ENCODE data around the gene TCOF1.

TCOF1 gene

DNA sequence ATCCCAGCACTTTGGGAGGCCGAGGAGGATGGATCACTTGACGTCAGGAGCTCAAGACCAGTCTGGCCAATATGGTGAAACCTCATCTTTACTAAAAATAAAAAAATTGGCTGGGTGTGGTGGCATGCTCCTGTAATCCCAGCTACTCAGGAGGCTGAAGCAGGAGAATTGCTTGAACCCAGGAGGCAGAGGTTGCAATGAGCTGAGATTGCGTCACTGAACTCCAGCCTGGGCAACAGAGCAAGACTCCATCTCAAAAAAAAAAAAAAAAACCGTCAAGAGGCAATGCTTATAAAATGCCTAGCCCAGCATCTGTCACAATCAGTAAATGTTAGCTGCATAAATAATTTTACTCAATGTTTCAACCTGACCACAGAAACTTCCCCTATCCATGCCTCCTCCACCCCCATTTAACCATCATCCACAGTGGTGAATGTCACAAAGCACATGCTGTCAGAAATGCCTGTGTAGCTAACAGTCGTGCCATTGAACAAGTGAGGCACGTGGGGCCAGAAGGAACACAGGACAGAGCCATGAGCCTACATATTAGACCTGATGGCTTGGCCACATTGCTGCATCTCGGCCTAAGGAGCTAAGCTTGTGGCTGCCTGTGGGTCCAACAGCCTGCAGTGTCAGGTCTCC is 16.8 kb upstream of the TCOF1 start:
- TF ChIP-seq, protein P1, sequence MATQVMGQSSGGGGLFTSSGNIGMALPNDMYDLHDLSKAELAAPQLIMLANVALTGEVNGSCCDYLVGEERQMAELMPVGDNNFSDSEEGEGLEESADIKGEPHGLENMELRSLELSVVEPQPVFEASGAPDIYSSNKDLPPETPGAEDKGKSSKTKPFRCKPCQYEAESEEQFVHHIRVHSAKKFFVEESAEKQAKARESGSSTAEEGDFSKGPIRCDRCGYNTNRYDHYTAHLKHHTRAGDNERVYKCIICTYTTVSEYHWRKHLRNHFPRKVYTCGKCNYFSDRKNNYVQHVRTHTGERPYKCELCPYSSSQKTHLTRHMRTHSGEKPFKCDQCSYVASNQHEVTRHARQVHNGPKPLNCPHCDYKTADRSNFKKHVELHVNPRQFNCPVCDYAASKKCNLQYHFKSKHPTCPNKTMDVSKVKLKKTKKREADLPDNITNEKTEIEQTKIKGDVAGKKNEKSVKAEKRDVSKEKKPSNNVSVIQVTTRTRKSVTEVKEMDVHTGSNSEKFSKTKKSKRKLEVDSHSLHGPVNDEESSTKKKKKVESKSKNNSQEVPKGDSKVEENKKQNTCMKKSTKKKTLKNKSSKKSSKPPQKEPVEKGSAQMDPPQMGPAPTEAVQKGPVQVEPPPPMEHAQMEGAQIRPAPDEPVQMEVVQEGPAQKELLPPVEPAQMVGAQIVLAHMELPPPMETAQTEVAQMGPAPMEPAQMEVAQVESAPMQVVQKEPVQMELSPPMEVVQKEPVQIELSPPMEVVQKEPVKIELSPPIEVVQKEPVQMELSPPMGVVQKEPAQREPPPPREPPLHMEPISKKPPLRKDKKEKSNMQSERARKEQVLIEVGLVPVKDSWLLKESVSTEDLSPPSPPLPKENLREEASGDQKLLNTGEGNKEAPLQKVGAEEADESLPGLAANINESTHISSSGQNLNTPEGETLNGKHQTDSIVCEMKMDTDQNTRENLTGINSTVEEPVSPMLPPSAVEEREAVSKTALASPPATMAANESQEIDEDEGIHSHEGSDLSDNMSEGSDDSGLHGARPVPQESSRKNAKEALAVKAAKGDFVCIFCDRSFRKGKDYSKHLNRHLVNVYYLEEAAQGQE (IDR thresholded peaks at IDR 0.05; ENCODE audit: low read depth) = no peak
- TF ChIP-seq FOXM1 (IDR thresholded peaks at IDR 0.05; ENCODE audit: borderline replicate concordance, low read depth) (no peak), MAX (IDR thresholded peaks at IDR 0.05) (no peak), NFIC (IDR thresholded peaks at IDR 0.05) (no peak), TEAD4 (IDR thresholded peaks at IDR 0.05) (no peak), RAD21 (IDR thresholded peaks at IDR 0.05; ENCODE audit: low read depth) (no peak), EGR1 (IDR thresholded peaks at IDR 0.05) (no peak)

GRCh38 chr5:150341331-150341730 is 16.2 kb upstream of the TCOF1 start:
- no peak for TF ChIP-seq RAD21 (IDR thresholded peaks at IDR 0.05; ENCODE audit: low read depth)
- no peak for TF ChIP-seq MAX (IDR thresholded peaks at IDR 0.05)
- no peak for TF ChIP-seq TCF12 (IDR thresholded peaks at IDR 0.05; ENCODE audit: low read depth)
- no peak for TF ChIP-seq TEAD4 (IDR thresholded peaks at IDR 0.05)
- TF ChIP-seq CREB1 (IDR thresholded peaks at IDR 0.05; ENCODE audit: low read depth) = no peak
- TF ChIP-seq CEBPB (IDR thresholded peaks at IDR 0.05) = no peak
- no peak for TF ChIP-seq ZBTB7A (IDR thresholded peaks at IDR 0.05; ENCODE audit: low read depth)

DNA sequence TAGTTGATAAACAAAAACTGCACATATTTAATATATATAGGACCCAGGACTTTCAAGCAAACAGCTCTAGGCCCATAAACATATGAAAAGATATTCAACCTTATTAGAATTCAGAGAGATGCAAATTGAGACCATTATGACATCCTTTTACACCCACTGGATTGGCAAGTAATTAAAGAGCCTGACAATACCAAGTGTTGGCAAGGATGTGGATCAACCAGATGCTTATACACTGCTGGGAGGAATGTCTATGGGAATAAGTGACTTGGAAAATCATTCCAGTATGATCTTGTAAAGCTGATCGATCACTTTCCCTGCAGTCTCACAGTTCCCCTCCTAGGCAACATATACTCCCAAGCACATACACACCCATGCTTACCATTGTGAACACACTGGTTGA is 15.5 kb upstream of the TCOF1 start:
- TF ChIP-seq TEAD4 (IDR thresholded peaks at IDR 0.05) = no peak
- no peak for TF ChIP-seq EGR1 (IDR thresholded peaks at IDR 0.05)
- TF ChIP-seq EP300 (IDR thresholded peaks at IDR 0.05; ENCODE audit: borderline replicate concordance) = no peak
- TF ChIP-seq TAF1 (IDR thresholded peaks at IDR 0.05; ENCODE audit: low read depth) = no peak
- TF ChIP-seq, protein P1 (IDR thresholded peaks at IDR 0.05; ENCODE audit: low read depth) = no peak

GRCh38 chr5:150342583-150342982 is 14.9 kb upstream of the TCOF1 start:
- TF ChIP-seq RAD21 (IDR thresholded peaks at IDR 0.05; ENCODE audit: low read depth) = no peak
- TF ChIP-seq YY1 (IDR thresholded peaks at IDR 0.05; ENCODE audit: low read depth) = no peak
- TF ChIP-seq ZBTB7A (IDR thresholded peaks at IDR 0.05; ENCODE audit: low read depth) = no peak
- TF ChIP-seq EP300 (IDR thresholded peaks at IDR 0.05; ENCODE audit: borderline replicate concordance) = no peak
- TF ChIP-seq CREB1 (IDR thresholded peaks at IDR 0.05; ENCODE audit: low read depth) = no peak
- TF ChIP-seq MAX (IDR thresholded peaks at IDR 0.05) = no peak
- TF ChIP-seq FOXM1 (IDR thresholded peaks at IDR 0.05; ENCODE audit: borderline replicate concordance, low read depth) = no peak
- TF ChIP-seq, protein P1 (IDR thresholded peaks at IDR 0.05; ENCODE audit: low read depth) = no peak
- TF ChIP-seq TCF12 (IDR thresholded peaks at IDR 0.05; ENCODE audit: low read depth) = no peak
- no peak for TF ChIP-seq EGR1 (IDR thresholded peaks at IDR 0.05)
- no peak for TF ChIP-seq TEAD4 (IDR thresholded peaks at IDR 0.05)
- no peak for TF ChIP-seq TAF1 (IDR thresholded peaks at IDR 0.05; ENCODE audit: low read depth)
- no peak for TF ChIP-seq CEBPB (IDR thresholded peaks at IDR 0.05)

- TF ChIP-seq YY1 (IDR thresholded peaks at IDR 0.05; ENCODE audit: low read depth) (no peak), NFIC (IDR thresholded peaks at IDR 0.05) (no peak), RAD21 (IDR thresholded peaks at IDR 0.05; ENCODE audit: low read depth) (no peak), EP300 (IDR thresholded peaks at IDR 0.05; ENCODE audit: borderline replicate concordance) (no peak), CREB1 (IDR thresholded peaks at IDR 0.05; ENCODE audit: low read depth) (no peak), MAX (IDR thresholded peaks at IDR 0.05) (no peak), EGR1 (IDR thresholded peaks at IDR 0.05) (no peak)
- TF ChIP-seq, protein P2, sequence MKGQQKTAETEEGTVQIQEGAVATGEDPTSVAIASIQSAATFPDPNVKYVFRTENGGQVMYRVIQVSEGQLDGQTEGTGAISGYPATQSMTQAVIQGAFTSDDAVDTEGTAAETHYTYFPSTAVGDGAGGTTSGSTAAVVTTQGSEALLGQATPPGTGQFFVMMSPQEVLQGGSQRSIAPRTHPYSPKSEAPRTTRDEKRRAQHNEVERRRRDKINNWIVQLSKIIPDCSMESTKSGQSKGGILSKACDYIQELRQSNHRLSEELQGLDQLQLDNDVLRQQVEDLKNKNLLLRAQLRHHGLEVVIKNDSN (IDR thresholded peaks at IDR 0.05) = no peak
These were observed 13.4 kb upstream of the TCOF1 start for GRCh38 chr5:150343994-150344631.
